ENCODE data around the gene RALGPS1. TPM values are rescaled to one million over a fixed set of nuclear protein-coding genes. Genes with fewer than 3 reads are reported as not detected.

RALGPS1 gene
- total RNA-seq, 2 experiments from 2014 or later, result 14.1 to 14.4 TPM

- Histone ChIP-seq H3K4me1 (ENCODE audit: insufficient read depth, low read length, poor library complexity, severe bottlenecking) (no peaks in the 10 kb centered on the region), H3K36me3 (ENCODE audit: insufficient read depth, low read length) (no peaks in the 10 kb centered on the region), H3K9me3 (ENCODE audit: low read length) (no peaks in the 10 kb centered on the region), H3K4me2 (ENCODE audit: low read length) (no peak overlapping the region), H3K79me2 (ENCODE audit: insufficient read depth, low read depth, low read length) (no peaks in the 10 kb centered on the region), H3K27ac (ENCODE audit: low read depth, low read length, poor library complexity, severe bottlenecking) (no peak overlapping the region), H2AFZ (ENCODE audit: low read length) (no peak overlapping the region), H3K9me2 (ENCODE audit: insufficient read depth, low read length) (no peaks in the 10 kb centered on the region), H3K4me3 (ENCODE audit: low read depth, low read length, poor library complexity, severe bottlenecking) (no peak overlapping the region), H4K20me1 (ENCODE audit: insufficient read depth, low read length) (no peaks in the 10 kb centered on the region)
- POLR2A ChIA-PET, result interaction anchor here (0.5 to 0.6 kb wide), 2 partner anchors 112 to 222 kb away, joined by 3 to 4 read pairs; no protein-coding TSS in a partner anchor
- DNase-seq (ENCODE audit: low spot score), result no peak
- intact Hi-C loops (cut with micrococcal nuclease; ENCODE audit: unreplicated experiment), result no loop called here
- BruUV-seq (replicated peaks), result no TSS peak
- no peak for TF ChIP-seq CTCF (conservative IDR thresholded peaks at IDR 0.05; ENCODE audit: low read length)
- TF ChIP-seq EZH2phosphoT487 (IDR thresholded peaks at IDR 0.05; ENCODE audit: borderline replicate concordance, low read depth, low read length), result no peak
- CTCF ChIA-PET (ENCODE audit: unreplicated experiment), result interaction anchor here (0.5 kb wide), 1 partner anchor 350 kb away, joined by 5 read pairs; no protein-coding TSS in a partner anchor
Observed at GRCh38 chr9:127209948-127210640, 295.5 kb downstream of the RALGPS1 start.

GRCh38 chr9:127210851-127211730, 296.5 kb downstream of the RALGPS1 start:
- BruUV-seq (replicated peaks), result no TSS peak
- Histone ChIP-seq H3K36me3 (ENCODE audit: insufficient read depth, low read length) (no peaks in the 10 kb centered on the region), H3K4me1 (ENCODE audit: insufficient read depth, low read length, poor library complexity, severe bottlenecking) (no peaks in the 10 kb centered on the region), H3K27ac (ENCODE audit: low read depth, low read length, poor library complexity, severe bottlenecking) (no peak overlapping the region), H3K4me3 (ENCODE audit: low read depth, low read length, poor library complexity, severe bottlenecking) (no peak overlapping the region), H2AFZ (ENCODE audit: low read length) (no peak overlapping the region), H3K9me3 (ENCODE audit: low read length) (no peaks in the 10 kb centered on the region), H3K4me2 (ENCODE audit: low read length) (no peak overlapping the region), H3K9me2 (ENCODE audit: insufficient read depth, low read length) (no peaks in the 10 kb centered on the region), H3K79me2 (ENCODE audit: insufficient read depth, low read depth, low read length) (no peaks in the 10 kb centered on the region), H4K20me1 (ENCODE audit: insufficient read depth, low read length) (no peaks in the 10 kb centered on the region)
- ChIA-PET POLR2A (interaction anchor here (0.6 kb wide), 1 partner anchor 221 kb away, joined by 4 read pairs; no protein-coding TSS in a partner anchor), CTCF (ENCODE audit: unreplicated experiment) (interaction anchor here (0.5 to 0.6 kb wide), 2 partner anchors 15 to 351 kb away, joined by 3 to 5 read pairs; no protein-coding TSS in a partner anchor)
- intact Hi-C loops (cut with micrococcal nuclease; ENCODE audit: unreplicated experiment), result no loop called here
- no peak for DNase-seq (ENCODE audit: low spot score)
- TF ChIP-seq CTCF (conservative IDR thresholded peaks at IDR 0.05; ENCODE audit: low read length) (no peak), EZH2phosphoT487 (IDR thresholded peaks at IDR 0.05; ENCODE audit: borderline replicate concordance, low read depth, low read length) (no peak)

Measured in OCI-LY7 (cell line).